Measurements from ENCODE around the gene RAB3IL1. TPM values are rescaled to one million over a fixed set of nuclear protein-coding genes. Genes with fewer than 3 reads are reported as not detected.

RAB3IL1 gene
- total and polyA plus RNA-seq, 4 donors, result 2.1 to 41.6 (median 5.4) TPM

GRCh38 chr11:61919705-61920631 lies 2.6 kb upstream of the RAB3IL1 start:
- 76% methylated on average over 13 of the region's 13 CpGs for WGBS

GRCh38 chr11:61918938-61919704 lies 1.8 kb upstream of the RAB3IL1 start:
- H3K4me3 ChIP-seq (ENCODE audit: low read depth in 1 of 3, low read length in 3 of 3), result no peak overlapping the region
- H3K27ac ChIP-seq (ENCODE audit: low read depth in 1 of 2, low read length in 2 of 2), result no peak overlapping the region
- no peaks in the 10 kb centered on the region for H3K27me3 ChIP-seq (ENCODE audit: control insufficient read depth in 4 of 4, insufficient read depth in 4 of 4, low read length in 3 of 4)
- TF ChIP-seq RAD21 (IDR thresholded peaks at IDR 0.05), result no peak
- TF ChIP-seq FOXA2 (IDR thresholded peaks at IDR 0.05), result no peak
- no peak for TF ChIP-seq YY1 (IDR thresholded peaks at IDR 0.05)
- no peak for TF ChIP-seq ATF3 (IDR thresholded peaks at IDR 0.05)
- no peak overlapping the region for H3K9ac ChIP-seq (ENCODE audit: low read depth in 1 of 2, low read length in 2 of 2)
- peaks cover 0 to 13% (median 8%) of the 10 kb centered on the region in 4 donors for H3K4me1 ChIP-seq (ENCODE audit: control insufficient read depth in 4 of 4, insufficient read depth in 4 of 4, low read length in 3 of 4)
- DNase-seq (ENCODE audit: low spot score), result peak; percentile 59
- WGBS, result 79% methylated on average over 6 of the region's 6 CpGs
- no peaks in the 10 kb centered on the region for H3K9me3 ChIP-seq (ENCODE audit: control insufficient read depth in 4 of 4, low read length in 3 of 4)
- no peaks in the 10 kb centered on the region for H3K36me3 ChIP-seq (ENCODE audit: control insufficient read depth in 4 of 4, insufficient read depth in 3 of 4, low read depth in 1 of 4, low read length in 3 of 4)

More at GRCh38 chr11:61919705-61920631, 2.6 kb upstream of the RAB3IL1 start:
- no peak overlapping the region for H3K27ac ChIP-seq (ENCODE audit: low read depth in 1 of 2, low read length in 2 of 2)
- no peak overlapping the region for H3K4me3 ChIP-seq (ENCODE audit: low read depth in 1 of 3, low read length in 3 of 3)
- peaks cover 0 to 13% (median 8%) of the 10 kb centered on the region in 4 donors for H3K4me1 ChIP-seq (ENCODE audit: control insufficient read depth in 4 of 4, insufficient read depth in 4 of 4, low read length in 3 of 4)
- H3K9me3 ChIP-seq (ENCODE audit: control insufficient read depth in 4 of 4, low read length in 3 of 4), result no peaks in the 10 kb centered on the region
- peak; percentile 86 for DNase-seq (ENCODE audit: low spot score)
- H3K36me3 ChIP-seq (ENCODE audit: control insufficient read depth in 4 of 4, insufficient read depth in 3 of 4, low read depth in 1 of 4, low read length in 3 of 4), result no peaks in the 10 kb centered on the region
- TF ChIP-seq FOXA1 (IDR thresholded peaks at IDR 0.05) (no peak), SP1 (IDR thresholded peaks at IDR 0.05) (no peak), HNF4A (conservative IDR thresholded peaks at IDR 0.05) (no peak), MAX (IDR thresholded peaks at IDR 0.05) (no peak), RAD21 (IDR thresholded peaks at IDR 0.05) (no peak), RXRA (IDR thresholded peaks at IDR 0.05) (no peak), HNF4G (IDR thresholded peaks at IDR 0.05) (no peak), CTCF (IDR thresholded peaks at IDR 0.05; ENCODE audit: low read depth, low read length, missing input control) (no peak), ATF3 (IDR thresholded peaks at IDR 0.05) (no peak), JUND (IDR thresholded peaks at IDR 0.05) (no peak)
- H3K27me3 ChIP-seq (ENCODE audit: control insufficient read depth in 4 of 4, insufficient read depth in 4 of 4, low read length in 3 of 4), result no peaks in the 10 kb centered on the region
- no peak overlapping the region for H3K9ac ChIP-seq (ENCODE audit: low read depth in 1 of 2, low read length in 2 of 2)
